G401 (cell line): Measurements from ENCODE around the gene HUWE1. TPM values are rescaled to one million over a fixed set of nuclear protein-coding genes. Genes with fewer than 3 reads are reported as not detected.
A peak's percentile ranks its signal among the peaks of the same experiment; 100 is the strongest.

Source experiments
- DNase-seq: peaks from one replicate; pipeline ENCODE4 v3.0.0-alpha.2; 2015; ENCODE audit warnings: low spot score
- in situ Hi-C: cut with HindIII; loops from 2 replicates; pipeline ENCODE4 v1.10.0; 2016; ENCODE audit warnings: low sequenced_read_pairs, mixed read lengths
- total RNA-seq: library from RNA; depleted of rRNA; stranded (reverse); fragments of >200 nt; shearing (Covaris generic); gene quantifications from 2 replicates; pipeline ENCODE4 v1.2.3, GENCODE V29; 2014

Gene HUWE1
- total RNA-seq, 1 experiment from 2014 or later = 42.1 TPM

DNA sequence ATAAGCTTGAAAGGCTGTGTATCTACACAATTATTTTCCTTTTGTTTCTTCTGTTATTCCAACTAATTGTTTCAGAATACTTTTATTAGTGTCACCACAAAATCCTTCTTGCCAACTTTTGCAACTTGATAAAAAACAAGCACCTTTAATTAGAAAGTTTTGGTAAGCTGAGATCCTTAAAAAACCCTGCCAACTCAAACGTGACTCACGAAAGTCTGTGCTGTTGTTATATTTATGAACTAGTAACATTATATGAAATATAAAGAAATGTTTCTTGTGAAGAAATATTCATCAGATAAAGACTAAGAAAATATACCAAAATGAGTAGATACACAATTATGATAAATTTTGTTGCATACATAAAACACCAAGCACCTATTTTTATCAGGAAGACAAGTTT, 49.0 kb downstream of the HUWE1 start:
- no peak for DNase-seq
- in situ Hi-C loops = no loop called here

DNA sequence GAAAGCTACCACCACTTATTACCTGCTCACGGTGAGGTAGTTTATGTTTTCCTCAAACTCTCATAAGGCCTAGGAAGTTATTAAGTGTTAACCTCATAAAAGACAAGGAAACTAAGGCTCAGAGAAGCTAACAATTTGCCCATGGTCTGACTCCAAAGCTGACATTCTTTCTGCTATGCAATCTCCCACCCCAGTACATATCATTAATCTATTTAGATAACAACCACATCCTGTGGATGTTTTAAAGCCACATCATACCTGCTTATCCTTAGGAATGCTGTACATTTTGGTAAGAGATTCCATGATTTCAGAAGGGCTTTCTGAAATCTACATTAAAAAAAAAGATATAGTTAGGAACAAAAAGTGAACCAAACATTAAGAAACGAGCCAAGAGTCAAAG, 55.4 kb downstream of the HUWE1 start:
- no peak for DNase-seq
- in situ Hi-C loops = no loop called here

DNA sequence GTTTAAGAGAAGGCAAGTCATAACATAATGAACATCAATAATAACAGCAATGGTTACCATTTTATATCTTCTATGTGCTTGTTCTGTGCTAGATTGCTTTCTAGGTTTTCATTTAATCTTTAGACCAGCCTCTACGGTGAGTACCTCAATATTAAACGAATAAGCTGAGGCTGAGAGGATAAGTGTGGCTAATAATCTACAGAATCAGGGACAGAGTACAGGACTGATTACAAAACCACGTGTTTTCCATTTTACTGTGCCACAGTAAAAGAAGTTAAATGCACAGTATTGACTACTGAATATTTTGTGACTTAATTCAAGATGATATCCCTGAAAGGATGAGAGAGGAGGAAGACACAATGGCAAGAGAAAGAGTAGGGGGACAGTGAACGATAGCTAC, 56.3 kb downstream of the HUWE1 start:
- no peak for DNase-seq
- in situ Hi-C loops = no loop called here

DNA sequence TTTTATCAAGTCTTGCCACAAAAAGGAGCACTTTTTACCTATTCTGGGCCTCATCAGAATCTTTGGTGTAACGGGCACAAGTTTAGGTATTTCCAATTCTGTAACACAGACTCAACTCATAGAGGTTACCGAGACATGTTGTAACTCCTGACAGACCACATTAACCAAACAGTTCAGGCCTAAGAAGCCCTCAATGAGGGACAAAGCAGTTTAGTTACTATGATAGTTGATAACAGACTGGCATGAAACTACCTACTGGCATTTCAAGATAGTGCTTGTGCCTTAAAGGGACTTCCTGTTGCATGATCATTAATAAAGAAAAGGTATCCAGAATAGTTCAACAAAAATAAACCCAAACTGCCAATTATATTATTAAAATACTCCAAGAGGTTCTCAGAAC, 64.1 kb downstream of the HUWE1 start:
- in situ Hi-C loops = no loop called here
- DNase-seq = no peak

DNA sequence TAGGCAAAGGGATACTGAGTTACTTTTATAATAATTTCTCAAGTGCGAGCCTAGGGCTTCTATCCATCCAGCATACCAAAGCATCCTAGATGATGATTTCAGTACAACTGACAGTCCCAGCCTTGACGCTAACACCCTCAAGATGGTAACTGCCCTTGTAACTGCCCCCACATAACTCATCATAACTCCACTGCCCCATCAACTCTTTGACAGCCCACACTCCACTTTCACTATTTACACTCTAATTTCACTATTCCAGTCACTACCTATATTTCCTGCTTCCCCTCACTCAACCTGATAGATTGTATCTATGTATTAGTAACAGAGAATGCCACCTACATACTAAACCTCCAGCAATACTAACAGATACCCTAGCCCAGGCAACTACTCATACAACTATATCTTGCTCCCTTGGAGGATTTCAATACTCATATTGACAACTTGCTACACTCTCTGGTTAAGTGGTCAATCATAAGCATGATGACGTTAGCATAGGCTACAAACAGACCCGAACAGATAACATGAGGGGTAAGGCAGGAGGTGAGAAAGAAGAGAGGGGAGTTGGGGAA, 65.0 kb downstream of the HUWE1 start:
- in situ Hi-C loops = no loop called here
- DNase-seq = no peak

DNA sequence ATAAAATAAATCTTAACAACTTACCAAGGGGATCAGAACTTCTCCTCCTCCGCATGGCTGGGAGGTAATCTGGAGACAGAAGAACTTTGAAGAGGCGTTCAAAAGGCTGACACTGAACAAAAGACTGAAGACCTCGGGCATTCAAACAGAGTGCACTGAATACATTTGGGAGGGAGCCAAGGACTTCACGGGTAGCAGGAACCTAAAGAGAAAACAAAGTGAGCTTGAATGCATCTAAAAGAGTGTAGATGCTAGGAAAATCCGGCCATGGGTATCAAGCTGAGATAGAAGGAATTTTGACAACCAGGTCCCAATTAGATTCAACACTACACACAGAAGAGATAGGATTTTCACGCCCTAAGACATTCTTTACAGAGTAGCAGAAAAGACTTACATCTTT, 69.6 kb downstream of the HUWE1 start:
- in situ Hi-C loops = no loop called here
- DNase-seq = peak; percentile 9

DNA sequence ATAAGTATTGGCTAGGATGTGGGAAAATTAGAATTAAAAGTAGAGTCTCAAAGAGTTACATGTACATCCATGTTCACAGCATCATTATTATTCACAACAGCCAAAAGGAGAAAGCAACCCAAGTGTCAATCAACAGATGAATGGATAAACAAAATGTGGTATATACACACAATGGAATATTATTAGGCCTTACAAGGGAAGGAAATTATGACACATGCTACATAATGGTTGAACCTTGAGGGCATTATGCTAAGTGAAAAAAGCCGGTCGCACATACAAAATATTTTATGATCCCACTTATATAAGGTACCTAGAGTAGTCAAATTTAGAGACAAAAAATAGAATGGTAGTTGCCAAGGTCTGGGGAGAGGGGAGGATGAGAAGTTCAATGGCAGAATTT, 80.1 kb downstream of the HUWE1 start:
- in situ Hi-C loops = no loop called here
- DNase-seq = no peak

DNA sequence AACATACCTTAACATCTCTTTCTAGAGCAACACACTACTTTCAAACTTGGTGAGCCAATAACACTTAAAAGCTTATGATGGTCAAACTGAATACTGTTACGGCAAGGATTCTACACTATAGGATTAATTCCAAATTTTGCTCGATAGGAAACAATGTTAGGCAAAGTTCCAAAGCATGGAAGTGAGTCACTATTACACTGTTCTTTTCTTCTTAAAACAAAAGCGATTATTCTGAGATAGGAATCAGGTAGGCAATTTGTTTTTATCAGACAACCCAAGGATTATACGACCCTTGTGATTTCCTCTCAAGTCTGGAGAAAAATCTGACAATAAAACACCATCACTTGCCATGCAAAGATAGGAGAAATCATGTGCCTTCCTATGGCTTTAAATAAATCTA, 81.5 kb downstream of the HUWE1 start:
- in situ Hi-C loops = no loop called here
- no peak for DNase-seq

DNA sequence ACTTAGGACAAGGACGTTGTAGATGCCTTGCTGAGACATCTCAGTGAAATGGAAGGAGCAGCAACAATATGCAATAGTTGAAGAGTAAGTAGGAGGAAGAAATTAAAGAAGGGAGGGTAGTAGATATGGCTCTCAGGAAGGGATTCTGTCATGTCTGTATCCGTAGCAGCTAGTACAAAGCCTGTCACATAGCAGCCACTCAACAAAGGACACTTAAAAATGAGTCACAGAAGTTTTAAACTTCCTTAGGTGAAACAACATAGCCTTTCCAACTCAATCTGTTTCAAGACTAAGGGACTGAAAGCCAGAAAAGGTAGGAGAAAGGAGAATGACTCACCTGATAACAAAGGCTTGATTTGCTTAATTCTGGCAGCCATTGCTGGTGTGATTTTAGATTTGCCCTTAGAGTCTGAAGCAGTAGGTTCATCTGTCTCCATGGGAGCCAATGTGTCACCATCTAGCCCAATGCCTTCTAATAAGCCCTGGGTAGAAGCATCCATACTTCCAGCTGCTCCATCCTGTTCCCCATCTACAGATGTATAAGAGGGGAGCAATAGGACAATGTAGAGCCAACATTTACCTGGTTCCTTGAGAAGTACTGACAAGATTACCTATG, 86.6 kb downstream of the HUWE1 start:
- in situ Hi-C loops = no loop called here
- no peak for DNase-seq

DNA sequence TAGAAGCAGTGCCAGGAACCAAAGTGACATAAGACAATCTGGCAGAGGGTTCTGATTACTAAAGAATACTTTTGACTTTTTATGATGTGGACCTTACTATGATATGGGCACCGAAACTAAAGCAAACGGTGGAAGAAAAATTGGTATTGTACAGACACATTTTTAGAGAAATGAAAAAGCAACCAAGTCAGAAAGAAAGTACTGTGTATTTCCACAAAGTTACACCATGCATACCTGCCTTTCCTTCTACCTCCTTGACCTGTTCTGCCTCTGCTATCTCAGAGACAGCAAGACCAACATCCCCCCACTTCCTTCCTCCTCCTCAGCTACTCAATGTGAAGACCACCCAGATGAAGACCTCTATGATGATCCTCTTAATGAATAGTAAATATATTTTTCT, 88.3 kb downstream of the HUWE1 start:
- no peak for DNase-seq
- in situ Hi-C loops = no loop called here

DNA sequence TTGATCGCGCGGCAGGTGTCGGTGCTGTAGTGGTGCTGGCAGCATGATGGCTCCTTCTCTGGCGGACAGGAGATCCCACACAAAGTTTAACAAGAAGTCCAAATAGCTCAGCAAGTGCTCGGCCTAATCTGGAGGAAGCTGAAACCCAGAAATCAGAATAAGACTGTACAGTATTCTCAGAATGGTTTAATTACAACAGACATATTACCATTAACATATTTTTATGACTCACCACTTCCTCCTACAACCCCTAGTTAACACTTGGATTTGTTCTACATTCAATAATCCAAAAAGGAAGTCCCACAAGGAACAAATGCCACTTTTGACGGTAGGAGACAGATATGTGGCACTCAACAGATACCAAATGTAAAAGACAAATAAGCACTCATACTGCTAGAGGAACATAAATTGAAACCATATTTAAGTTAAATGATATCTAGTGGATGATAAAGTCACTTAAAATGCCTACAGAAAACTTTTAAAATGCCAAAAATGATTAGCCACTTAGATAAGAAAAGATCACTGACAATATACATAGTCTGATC, 91.2 kb downstream of the HUWE1 start:
- in situ Hi-C loops = no loop called here

DNA sequence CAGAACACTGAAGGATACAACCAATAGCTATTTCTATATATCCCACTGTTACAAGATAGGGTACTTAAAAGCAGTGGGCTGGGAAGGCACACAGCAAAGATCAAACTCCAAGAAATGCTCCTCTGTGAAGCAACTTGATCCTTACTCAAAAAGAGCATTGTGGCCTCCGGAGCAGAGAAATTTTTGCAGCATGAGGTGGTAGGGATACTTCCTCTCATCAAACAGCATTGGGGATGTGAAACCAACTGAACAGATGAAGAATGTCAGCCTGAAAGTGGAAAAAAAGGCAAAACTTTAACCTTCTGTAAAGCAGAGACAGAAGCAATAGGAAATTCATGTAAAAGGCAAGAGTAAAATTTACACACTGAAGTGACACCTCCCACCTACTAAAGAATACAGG, 92.2 kb downstream of the HUWE1 start:
- no peak for DNase-seq
- in situ Hi-C loops = no loop called here

More for the DNA sequence above, 91.2 kb downstream of the HUWE1 start:
- no peak for DNase-seq

DNA sequence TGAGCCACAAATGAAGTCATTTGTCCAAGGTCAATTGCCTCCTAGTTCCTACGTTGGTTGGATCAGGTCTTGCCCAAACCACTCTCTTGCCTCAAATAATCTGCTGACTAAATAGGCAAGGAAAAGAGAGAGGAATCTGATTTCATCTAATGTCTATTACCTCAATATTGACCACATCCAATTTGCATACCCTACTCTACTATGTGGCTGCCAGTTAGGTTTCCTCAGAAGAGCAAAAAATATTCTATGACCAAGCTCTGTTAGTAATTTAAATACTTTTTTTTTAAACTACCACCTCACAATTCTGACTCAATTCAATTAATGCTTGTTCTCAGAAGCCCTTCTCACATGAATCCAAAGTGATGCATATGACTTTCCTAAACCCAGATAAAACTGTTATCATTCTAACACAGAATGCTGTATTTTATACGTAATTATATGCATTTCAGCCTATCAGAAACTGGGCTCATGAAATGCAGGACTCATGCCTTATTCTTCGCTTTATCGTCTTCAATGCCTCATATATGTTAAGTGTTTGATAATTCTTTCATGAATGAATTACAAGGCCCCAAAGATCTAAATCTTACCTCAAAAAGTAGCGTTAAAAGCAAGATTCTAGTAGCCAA, 98.6 kb downstream of the HUWE1 start:
- in situ Hi-C loops = no loop called here
- DNase-seq = no peak

DNA sequence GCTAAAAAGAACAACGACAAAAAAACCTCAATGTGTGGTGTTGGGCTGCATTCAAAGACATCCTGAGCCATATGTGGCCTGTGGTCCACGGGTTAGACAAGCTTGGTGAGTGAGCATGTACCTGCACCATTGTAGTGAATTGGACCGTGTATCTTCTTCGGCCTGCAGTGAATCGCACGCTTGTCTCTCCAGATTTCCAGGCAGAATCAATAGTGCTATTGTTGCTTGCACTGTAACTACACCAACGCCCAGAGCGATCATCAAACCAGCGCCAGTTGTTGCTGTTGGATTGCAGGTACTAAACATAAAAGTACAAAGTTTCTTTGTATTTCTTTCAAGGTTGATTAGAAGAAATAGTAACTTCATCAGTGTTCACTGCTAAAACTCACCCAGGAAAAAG, 101.6 kb downstream of the HUWE1 start:
- in situ Hi-C loops = no loop called here
- no peak for DNase-seq

DNA sequence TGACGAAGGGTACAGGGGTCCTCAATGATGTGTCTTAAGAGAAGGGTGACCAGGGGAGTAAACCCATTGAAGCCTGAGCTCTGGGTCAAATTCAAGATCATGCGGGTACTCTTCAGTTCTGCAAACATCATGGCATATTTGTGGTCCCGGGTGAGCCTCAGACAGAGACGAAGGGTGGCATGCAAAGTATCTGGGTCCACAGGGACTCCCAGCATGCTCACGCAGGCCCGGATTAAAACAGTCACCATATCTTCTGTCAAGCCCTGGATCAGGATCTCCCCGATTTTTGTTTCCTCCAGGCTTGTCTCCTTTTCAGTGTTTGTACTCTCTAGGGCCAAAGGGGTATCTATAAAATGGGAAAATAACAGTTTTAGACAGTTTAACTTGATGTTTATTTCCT, 102.9 kb downstream of the HUWE1 start:
- in situ Hi-C loops = no loop called here
- DNase-seq = no peak

DNA sequence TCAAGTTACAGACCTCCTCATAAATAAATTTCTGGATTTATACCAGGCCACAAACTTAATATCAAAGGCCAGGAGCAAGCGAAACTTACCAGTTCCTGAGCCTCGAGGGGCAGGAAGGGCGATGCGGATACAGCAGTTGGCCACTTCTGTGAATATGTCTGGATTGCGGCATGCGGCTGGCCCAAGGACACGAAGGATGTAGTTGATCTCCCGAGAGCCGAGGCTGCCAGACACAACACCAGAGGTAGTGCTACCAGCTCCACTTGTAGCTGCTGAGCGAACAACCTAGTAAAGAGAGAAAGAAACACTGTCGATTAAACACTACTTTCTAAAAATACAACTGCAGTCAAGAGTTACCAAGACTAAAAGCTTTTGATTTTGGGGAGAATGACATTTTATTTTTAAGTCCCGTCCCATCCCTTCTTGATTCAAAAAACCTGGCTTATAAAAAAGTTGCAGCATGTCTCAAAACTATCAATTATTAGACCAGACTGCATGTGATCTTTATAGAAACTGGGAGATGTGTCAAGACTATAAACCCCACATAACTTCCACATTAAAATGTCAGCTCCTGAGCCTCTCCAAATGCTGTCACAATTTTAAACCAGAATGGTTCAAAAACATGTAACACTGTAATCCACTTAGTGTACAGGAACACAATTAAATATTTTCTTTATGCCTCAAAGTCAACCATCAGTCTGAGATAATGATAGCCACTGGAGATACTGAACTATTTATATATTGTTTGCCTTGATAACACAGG, 105.6 kb downstream of the HUWE1 start:
- in situ Hi-C loops = no loop called here
- no peak for DNase-seq

DNA sequence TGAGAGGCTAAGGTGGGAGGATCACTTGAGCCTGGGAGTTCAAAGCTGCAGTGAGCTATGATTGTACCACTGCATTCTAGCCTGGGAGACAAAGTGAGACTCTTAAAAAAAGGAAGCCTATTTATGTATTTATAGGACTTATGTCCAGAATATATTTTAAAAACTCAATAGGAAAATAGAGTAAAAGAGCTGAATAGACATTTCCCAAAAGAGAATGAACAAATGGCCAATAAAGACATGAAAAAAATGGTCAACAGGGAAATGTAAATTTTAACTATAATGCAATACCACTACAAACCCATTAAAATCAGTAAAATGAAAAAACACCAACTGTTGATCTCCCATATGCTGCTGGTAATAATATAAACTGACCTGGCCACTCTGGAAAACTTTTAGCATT, 115.0 kb downstream of the HUWE1 start:
- DNase-seq = no peak
- in situ Hi-C loops = no loop called here

DNA sequence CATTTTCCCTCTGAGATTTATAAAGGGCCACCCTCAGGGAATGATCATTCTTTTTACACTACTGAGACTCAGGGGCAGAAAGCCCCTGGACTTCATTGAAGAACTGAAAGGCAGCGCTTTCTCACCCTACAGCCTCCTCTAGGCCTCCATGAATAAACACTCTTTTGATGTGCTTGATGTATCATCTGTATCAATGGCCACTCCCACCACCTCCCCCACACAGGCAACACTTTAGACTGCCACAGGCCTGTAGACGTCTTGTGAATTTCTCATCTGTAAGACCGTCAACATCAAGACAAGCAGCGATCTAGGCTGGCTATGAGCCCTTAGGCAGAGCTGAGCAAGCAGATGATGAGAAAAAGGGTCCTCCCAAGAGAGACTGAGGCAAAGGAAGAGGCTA, 123.2 kb downstream of the HUWE1 start:
- no peak for DNase-seq
- in situ Hi-C loops = no loop called here

DNA sequence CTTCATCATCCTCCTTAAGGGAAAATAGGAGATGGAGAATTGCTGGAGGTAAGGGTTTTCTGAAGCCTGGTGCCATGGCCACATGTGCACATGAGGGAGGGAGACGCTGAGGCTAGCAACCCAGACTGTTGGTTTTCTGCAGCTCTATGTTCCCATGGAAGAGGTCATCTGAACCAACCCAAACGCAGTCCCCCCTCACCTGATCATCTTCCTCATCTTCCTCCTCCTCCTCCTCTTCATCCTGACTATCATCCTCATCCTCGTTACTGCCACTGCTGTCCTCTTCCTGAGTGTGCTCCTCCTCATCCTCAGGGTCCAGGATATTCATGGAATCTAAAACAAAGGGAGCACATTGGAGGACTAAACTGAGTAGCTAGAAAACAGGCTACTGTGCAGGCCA, 124.6 kb downstream of the HUWE1 start:
- DNase-seq = no peak
- in situ Hi-C loops = no loop called here

DNA sequence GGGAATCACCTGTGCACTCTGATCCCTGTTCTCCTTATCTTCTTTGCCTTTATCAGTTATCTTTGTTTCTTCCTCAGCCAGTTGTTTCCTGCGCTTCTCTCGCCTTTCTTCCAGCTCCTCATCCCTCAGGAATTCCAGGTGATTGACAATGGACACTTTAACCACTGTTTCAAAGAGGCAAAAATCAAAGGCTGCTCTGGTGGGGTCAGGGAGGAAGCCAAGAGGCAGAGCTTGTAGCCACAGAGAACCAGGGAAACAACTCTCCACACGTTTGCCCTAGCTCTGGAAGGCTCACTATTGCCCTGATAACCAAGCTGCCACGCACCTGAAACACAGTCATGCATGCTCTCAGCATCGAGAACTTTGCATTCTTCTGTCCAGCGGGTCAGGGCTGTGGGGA, 127.9 kb downstream of the HUWE1 start:
- no peak for DNase-seq
- in situ Hi-C loops = no loop called here
